IMR-90 (cell line): ENCODE results near the gene BRCA2.

Experiments
- BHLHE40 ChIP-seq: fragments of 150-350 bp; IDR thresholded peaks from 2 replicates; pipeline ENCODE4 v1.6.1; 2016; ENCODE audit warnings: mild to moderate bottlenecking, low read depth, low read length
- NFE2L2 ChIP-seq: fragments of 150-350 bp; IDR thresholded peaks from 2 replicates; pipeline ENCODE4 v1.6.1; 2016; ENCODE audit warnings: low read depth, mild to moderate bottlenecking, low read length
- POLR2A ChIP-seq: IDR thresholded peaks from 2 replicates; pipeline ENCODE4 v1.6.1; 2012; ENCODE audit warnings: mild to moderate bottlenecking, low read depth, low read length
- RAD21 ChIP-seq: IDR thresholded peaks from 2 replicates; pipeline ENCODE4 v1.6.1; 2012; ENCODE audit warnings: low read length, improper control_type of control experiment
- TF ChIP-seq, protein P1 (sequence below): conservative IDR thresholded peaks from 2 replicates; pipeline ENCODE4 v1.5.1; 2012; ENCODE audit warnings: mild to moderate bottlenecking, low read depth, low read length, improper control_type of control experiment

DNA sequence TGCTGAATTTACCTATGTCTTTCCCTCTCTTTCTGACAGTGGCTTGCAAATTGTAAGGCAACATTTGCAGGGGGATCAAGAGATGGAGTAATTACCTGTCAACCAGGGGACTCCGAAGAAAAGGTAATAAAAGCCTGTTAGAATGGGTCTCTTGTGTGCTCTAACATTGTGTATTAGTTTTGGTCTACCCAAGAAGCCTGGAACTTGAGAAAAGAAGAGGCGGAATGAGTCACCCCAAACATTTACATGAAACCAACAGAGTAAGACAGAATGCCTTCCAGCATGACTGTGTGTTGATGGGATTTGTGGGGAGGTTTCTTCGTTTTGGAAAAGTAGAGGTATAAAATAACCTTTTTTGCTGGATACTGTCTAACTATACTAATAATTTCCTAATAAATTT is 36.9 kb upstream of the BRCA2 start:
- TF ChIP-seq, protein P1, sequence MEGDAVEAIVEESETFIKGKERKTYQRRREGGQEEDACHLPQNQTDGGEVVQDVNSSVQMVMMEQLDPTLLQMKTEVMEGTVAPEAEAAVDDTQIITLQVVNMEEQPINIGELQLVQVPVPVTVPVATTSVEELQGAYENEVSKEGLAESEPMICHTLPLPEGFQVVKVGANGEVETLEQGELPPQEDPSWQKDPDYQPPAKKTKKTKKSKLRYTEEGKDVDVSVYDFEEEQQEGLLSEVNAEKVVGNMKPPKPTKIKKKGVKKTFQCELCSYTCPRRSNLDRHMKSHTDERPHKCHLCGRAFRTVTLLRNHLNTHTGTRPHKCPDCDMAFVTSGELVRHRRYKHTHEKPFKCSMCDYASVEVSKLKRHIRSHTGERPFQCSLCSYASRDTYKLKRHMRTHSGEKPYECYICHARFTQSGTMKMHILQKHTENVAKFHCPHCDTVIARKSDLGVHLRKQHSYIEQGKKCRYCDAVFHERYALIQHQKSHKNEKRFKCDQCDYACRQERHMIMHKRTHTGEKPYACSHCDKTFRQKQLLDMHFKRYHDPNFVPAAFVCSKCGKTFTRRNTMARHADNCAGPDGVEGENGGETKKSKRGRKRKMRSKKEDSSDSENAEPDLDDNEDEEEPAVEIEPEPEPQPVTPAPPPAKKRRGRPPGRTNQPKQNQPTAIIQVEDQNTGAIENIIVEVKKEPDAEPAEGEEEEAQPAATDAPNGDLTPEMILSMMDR: no peak
- no peak for TF ChIP-seq BHLHE40
- TF ChIP-seq NFE2L2: no peak
- no peak for TF ChIP-seq POLR2A
- TF ChIP-seq RAD21: no peak
